GM18511 (cell line): Measurements from ENCODE around the gene KPNA3.
"Not testable (repeated sequence)": the region's sequence is repeated elsewhere in the genome, so short reads cannot be mapped to it uniquely, and the experiment has no call there.

Experiments used
- ATAC-seq: cut with Tn5 transposase; IDR thresholded peaks from one replicate; pipeline ENCODE4 v1.9.1; 2021; ENCODE audit warnings: mild to moderate bottlenecking, moderate library complexity; ENCODE audit not compliant: unreplicated experiment

KPNA3 gene

GRCh38 chr13:49807681-49808080, 15.2 kb upstream of the KPNA3 start:
- no peak for ATAC-seq

DNA sequence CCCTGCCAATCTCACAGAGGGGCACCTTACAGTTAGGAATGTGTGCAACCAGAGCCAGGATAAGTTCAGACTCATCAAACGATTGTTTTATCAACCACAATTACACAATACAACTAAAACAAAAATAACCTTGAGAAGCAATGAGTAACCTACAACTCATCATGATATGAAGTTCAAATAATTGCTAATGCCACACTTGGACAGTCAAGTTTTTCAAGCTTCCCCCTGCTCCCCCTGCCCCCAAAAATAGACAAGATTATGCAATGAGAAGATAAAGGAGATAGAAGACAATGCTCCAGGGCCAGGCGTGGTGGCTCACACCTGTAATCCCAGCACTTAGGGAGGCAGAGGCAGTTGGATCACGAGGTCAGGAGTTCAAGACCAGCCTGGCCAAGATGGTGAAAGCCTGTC, 13.6 kb upstream of the KPNA3 start:
- no peak for ATAC-seq

GRCh38 chr13:49803047-49803446, 10.6 kb upstream of the KPNA3 start:
- not testable (repeated sequence) for ATAC-seq

DNA sequence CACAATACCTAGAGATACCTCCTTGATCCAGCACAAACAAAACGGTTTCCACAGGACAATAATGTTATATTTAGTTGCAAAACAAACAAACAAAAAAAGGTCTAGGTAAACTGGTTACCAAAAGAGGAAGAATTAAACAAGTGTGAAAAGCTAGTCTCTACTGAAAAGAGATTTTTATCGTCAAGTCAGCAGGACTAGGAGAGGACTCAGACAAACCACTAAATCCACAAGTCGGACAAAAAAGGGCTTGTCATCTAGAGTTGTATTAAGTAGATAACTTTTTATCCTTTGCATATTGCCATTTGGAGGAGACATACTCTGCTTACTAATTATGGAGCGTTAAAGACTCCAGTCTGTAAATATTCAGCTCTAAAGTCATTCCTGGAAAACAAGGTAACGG, 9.9 kb upstream of the KPNA3 start:
- no peak for ATAC-seq

DNA sequence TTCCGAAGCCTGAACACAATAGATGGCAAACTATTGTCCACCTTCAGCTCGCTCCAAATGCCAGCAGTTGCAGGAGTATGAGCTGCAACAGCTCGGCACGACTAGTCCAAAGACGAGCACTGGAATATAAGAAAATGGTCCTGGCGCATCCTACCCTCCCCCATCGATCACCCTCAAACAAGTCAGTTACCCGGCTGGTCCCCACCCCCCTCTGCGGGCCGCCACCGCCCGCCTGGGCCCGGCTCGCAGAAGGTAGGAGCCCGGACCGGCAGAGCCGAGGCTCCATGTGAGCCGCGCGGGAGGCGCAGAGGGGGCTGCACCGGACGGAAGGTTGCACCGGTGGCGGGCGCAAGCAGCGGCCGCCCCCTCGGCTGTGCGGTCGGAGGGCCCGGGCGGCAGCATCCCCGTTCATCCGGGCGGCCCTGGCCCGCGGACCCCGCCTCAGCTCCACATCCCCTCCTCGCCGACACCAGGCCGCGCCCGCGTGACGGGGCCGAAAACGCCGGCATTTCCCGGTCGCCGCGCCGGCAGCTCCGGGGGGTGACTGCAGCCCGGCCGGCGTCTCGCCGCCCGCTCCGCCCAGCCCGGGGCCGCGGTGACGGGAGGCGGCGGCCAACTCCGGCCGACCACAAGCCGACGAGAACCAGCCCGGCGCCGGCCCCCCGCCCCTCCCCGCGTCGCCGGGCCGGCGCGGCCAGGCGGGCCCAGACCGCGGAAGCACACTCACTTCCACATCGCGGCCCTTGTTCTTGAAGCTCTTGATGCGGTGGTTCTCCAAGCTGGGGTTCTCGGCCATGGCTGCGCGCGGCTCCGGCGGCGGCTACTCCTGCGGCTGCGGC, 552 bp downstream of the KPNA3 start:
- peak; percentile 21 for ATAC-seq

- ATAC-seq = no peak
Observed at GRCh38 chr13:49791315-49791710, 1.2 kb downstream of the KPNA3 start.

DNA sequence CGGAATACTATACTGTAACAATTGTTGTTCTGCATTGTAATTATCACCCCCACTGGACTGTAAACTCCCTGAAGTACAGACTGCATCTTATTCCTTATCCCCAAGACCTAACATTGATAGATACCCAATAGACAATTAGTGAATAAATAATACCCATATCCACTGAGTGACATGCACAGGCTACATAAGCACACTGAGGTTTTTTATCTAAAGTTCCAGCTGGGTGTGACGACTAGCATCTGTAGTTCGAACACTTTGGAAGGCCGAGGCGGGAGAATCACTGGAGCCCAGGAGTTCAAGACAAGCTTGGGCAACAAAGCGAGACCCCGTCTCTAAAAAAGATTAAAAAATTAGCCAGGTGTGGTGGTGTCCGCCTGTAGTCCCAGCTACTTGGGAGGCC, 2.5 kb downstream of the KPNA3 start:
- no peak for ATAC-seq

DNA sequence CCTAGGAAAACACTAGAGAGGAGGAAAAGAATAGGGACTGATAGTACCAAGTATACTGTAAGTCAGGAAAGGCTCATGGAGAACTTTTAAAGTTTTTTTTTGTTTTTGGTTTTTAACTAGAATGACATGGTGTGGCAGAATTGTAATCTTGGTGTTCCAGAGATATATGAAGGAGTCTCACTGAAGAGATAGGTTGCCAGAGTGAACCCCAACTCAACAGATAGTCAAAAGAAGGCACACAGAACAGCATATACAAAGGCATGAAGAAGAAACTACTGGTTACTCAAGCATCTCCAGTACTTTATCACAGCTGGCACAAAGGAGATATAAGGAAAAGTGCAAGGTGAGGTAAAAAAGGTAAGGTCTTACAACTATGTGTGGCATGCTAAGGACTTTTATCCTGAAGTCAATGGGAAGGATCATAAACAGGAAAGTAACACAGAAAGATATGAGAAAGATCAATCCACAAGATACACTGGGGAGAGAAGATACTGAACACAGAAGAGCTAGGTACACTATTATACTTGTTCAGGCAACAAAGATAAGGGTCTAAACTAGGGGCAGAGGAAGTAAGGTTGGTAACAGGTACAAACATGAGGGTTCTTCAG, 6.0 kb downstream of the KPNA3 start:
- no peak for ATAC-seq

DNA sequence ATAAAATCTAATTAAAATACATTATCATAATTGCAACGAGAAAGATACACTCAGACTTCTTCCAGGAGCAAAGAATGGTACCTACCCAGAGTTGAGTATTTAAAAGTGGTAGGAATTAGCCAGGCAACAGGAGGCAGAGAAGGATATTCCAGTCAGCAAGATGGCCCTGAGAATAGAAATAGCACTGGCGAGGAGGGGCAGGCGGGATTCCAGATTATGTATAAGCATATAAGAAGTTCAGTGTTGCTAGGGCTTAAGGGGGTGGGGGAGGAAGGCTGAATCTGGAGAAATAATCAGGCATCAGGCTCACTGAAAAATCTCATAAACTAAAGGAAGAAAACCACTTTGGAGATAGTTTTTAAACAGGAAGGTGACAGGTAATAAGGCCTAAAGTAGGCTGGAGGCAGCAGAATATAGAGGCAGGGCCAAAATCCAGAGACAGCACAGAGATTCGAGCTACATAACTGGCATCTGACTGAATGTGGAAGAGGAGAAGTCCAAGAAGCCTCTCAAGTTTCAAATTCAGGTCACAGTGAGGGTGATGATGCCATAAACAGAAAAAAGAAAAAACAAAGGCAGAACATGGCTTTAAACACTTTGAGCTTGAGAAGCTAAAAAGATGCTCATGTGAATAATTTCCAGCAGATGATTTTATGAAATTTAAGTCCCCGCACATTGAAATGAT, 7.5 kb downstream of the KPNA3 start:
- no peak for ATAC-seq

DNA sequence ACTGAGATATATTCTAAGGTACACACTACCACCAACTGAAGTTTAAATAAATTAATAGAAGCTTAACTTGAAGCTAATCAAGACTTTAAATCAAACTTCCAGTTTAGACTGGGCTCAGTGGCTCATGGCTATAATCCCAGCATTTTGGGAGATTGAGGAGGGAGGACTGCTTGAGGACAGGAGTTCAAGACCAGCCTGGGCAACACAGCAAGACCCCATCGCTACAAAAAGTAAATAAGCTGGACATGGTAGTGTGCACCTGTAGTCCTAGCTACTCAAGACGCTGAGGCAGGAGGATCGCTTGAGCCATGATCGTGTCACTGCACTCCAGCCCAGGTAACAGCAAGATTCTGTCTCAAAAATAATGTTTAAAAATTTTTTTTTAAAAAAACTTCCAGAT, 8.6 kb downstream of the KPNA3 start:
- ATAC-seq = no peak

- no peak for ATAC-seq
Observed at GRCh38 chr13:49782784-49783183, 9.7 kb downstream of the KPNA3 start.

- no peak for ATAC-seq
Observed at GRCh38 chr13:49781806-49782205, 10.7 kb downstream of the KPNA3 start.

DNA sequence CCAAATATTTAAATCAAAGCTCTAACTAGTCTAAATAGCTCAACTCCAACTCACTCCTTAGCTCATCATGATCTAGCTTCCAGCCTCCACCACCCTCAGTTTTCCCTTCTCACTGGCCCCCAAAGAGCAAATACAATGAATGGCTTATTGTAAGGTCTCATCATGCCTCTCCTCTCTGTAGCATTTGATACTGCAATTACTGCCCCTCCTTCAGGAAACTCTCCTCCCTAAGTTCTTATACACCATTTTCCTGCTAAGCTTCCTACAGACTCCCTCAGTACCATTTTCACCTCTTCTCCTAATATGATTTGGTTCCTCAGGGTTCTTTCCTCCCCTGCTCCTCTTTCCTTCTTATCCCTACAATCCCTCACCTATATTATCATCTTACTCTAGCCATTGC, 12.8 kb downstream of the KPNA3 start:
- no peak for ATAC-seq

DNA sequence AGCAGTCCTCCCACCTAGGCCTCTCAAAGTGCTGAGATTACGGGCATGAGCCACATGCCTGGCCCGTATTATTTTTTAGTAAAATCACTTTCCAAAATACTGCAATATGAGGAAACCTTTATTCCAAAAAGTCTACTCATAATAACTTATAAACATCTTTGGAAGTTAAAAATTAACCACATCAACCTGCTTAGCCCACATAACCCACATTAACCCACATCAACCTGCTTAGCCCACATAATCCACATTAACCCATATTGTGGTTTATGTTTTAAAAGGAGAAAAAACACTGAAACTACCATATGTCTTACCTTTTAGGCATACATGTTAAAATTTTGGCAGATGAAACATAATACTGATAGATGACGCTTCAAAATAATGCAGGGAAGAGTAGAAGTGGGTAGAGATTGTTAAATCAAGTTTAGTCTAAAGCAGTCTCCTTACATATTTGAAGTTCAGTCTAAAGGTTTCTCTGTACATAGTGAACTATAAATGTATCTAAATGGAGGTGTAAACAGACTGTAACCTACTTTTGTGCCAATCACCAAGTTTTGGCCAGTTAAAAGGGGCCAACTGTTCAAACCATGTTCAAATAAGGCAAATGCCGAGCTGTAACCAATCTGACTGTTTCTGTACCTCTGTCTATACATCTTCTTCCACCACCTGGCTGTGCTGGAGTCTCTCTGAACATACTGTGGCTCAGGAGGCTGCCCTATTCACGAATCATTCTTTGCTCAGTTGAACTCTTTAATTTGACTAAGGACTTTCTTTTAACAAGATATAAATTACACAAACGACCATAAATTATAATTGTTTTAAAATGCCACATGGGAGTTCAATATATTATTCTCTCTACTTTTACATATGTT, 14.5 kb downstream of the KPNA3 start:
- ATAC-seq = no peak

- ATAC-seq = no peak
Observed at GRCh38 chr13:49776871-49777270, 15.6 kb downstream of the KPNA3 start.

- ATAC-seq = no peak
Observed at GRCh38 chr13:49774376-49775005, 18.0 kb downstream of the KPNA3 start.

GRCh38 chr13:49772828-49773227, 19.7 kb downstream of the KPNA3 start:
- no peak for ATAC-seq

- ATAC-seq = not testable (repeated sequence)
Observed at GRCh38 chr13:49761811-49762210, 30.7 kb downstream of the KPNA3 start.

GRCh38 chr13:49760558-49760957, 31.9 kb downstream of the KPNA3 start:
- ATAC-seq = no peak

- ATAC-seq = no peak
Observed at GRCh38 chr13:49759503-49759902, 33.0 kb downstream of the KPNA3 start.

DNA sequence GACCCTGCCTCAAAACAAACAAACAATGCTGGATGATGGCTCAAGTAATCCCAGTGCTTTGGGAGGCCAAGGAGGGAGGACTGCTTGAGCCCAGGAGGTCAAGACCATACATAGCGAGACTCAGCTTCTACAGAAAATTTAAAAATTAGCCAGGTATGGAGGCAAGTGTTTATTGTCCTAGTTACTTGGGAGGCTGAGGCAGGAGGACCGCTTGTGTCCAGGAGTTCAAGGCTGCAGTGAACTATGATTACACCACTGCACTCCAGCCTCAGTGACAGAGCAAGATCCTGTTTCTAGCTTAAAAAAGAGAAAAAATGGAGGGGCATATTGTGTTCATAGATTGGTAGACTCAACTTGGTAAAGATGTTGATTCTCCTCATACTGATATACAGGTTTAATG, 36.2 kb downstream of the KPNA3 start:
- no peak for ATAC-seq
